ENCODE results near the gene ELSPBP1. TPM values are rescaled to one million over a fixed set of nuclear protein-coding genes. Genes with fewer than 3 reads are reported as not detected.
"Not testable (repeated sequence)": the region's sequence is repeated elsewhere in the genome, so short reads cannot be mapped to it uniquely, and the experiment has no call there.

The ELSPBP1 gene
- total RNA-seq (not detected), polyA plus RNA-seq (not detected)

DNA sequence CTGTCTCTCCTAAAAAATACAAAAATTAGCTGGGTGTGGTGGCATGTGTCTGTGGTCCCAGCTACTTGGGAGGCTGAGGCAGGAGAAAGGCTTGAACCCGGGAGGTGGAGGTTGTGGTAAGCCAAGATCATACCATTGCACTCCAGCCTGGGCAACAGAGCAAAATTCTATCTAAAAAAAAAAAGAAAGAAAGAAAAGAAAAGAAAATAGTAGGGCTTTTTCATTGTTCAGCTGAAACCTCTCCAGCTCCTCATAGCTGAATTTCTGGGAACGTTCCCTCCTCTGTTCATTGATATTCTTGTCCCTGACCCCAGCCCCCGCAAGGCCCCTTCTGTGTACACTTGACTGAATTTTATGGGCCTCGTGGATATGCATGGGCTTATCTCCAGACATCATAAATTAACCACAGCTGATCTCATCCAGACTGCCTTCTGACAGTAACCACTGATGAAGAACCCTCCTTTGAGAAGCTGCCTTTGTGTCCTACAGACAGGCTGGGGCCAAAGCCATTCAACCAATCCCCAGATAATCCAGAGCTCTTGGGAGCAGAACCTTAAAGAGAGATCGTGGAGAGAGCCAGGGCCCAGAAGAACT lies at the start of gene ELSPBP1:
Gene ELSPBP1, plus strand, starts transcription at position 424 of the 594 bp plus-strand sequence. CDS start 14,036 bp downstream, outside the sequence.
- Mint-ChIP-seq H3K27me3 (peaks cover 16 to 26% of the 10 kb centered on the region in 2 donors), H3K9me3 (no peaks in the 10 kb centered on the region), H3K4me3 (no peak within 1 kb of the TSS), H3K4me1 (no peaks in the 10 kb centered on the region), H3K27ac (peak within 1 kb of the TSS in 1 of 7 donors; percentile 21), H3K36me3 (no peaks in the 10 kb centered on the region)
- Histone ChIP-seq H3K27ac (ENCODE audit: low read depth, low read length) (no peak within 1 kb of the TSS), H3K9me3 (ENCODE audit: control insufficient read depth in 1 of 2, low read length in 2 of 2) (no peaks in the 10 kb centered on the region), H3K36me3 (ENCODE audit: insufficient read depth, low read length) (no peaks in the 10 kb centered on the region), H3K4me3 (ENCODE audit: low read length in 2 of 2) (no peak within 1 kb of the TSS), H3K4me1 (ENCODE audit: insufficient read depth, low read length) (no peaks in the 10 kb centered on the region), H3K27me3 (ENCODE audit: insufficient read depth, low read length) (no peaks in the 10 kb centered on the region)
- POLR2A ChIA-PET (ENCODE audit: partially characterized antibody): no interaction called here
- DNase-seq: no peak
- CTCF ChIA-PET (ENCODE audit: partially characterized antibody): no interaction called here
- intact Hi-C loops (cut with micrococcal nuclease): no loop called here

- H3K9me3 ChIP-seq (ENCODE audit: control insufficient read depth in 1 of 2, low read length in 2 of 2); H3K4me1 ChIP-seq (ENCODE audit: insufficient read depth, low read length); H3K36me3 Mint-ChIP-seq; H3K27me3 Mint-ChIP-seq; H3K4me3 Mint-ChIP-seq; H3K4me3 ChIP-seq (ENCODE audit: low read length in 2 of 2); H3K27ac Mint-ChIP-seq; H3K27ac ChIP-seq (ENCODE audit: low read depth, low read length); CTCF ChIA-PET (ENCODE audit: partially characterized antibody); intact Hi-C loops (cut with micrococcal nuclease); H3K27me3 ChIP-seq (ENCODE audit: insufficient read depth, low read length); H3K9me3 Mint-ChIP-seq; H3K4me1 Mint-ChIP-seq; H3K36me3 ChIP-seq (ENCODE audit: insufficient read depth, low read length); POLR2A ChIA-PET (ENCODE audit: partially characterized antibody): not testable (repeated sequence)
- DNase-seq: peak in 3 of 5 donors; percentile 11 to 17 (median 15)
These were observed 44.4 kb upstream of the ELSPBP1 start for GRCh38 chr19:47949852-47950521.

DNA sequence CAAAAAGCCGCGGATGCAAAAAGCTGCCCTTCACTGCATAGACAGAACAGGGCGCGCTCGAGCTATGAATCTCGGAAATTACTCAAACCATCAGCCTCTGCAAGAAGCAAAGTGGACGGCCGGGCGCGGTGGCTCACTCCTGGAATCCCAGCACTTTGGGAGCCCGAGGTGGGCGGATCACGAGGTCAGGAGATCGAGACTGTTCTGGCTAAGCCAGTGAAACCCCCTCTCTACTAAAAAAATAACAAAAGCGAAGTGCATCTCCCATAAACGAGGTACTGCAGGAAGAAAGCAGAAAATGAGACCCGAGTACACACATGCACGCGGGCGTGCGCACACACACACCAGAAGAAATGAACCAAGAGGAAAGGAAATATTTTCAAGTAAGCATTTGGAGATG lies 42.3 kb upstream of the ELSPBP1 start:
- H3K9me3 ChIP-seq (ENCODE audit: control insufficient read depth in 1 of 2, low read length in 2 of 2); H3K4me1 Mint-ChIP-seq; H3K27me3 Mint-ChIP-seq; DNase-seq; H3K36me3 Mint-ChIP-seq; H3K27ac Mint-ChIP-seq; H3K4me3 ChIP-seq (ENCODE audit: low read length in 2 of 2); POLR2A ChIA-PET (ENCODE audit: partially characterized antibody); H3K27ac ChIP-seq (ENCODE audit: low read depth, low read length); H3K4me3 Mint-ChIP-seq; H3K36me3 ChIP-seq (ENCODE audit: insufficient read depth, low read length); CTCF ChIA-PET (ENCODE audit: partially characterized antibody); H3K9me3 Mint-ChIP-seq; H3K27me3 ChIP-seq (ENCODE audit: insufficient read depth, low read length); intact Hi-C loops (cut with micrococcal nuclease); H3K4me1 ChIP-seq (ENCODE audit: insufficient read depth, low read length): not testable (repeated sequence)

DNA sequence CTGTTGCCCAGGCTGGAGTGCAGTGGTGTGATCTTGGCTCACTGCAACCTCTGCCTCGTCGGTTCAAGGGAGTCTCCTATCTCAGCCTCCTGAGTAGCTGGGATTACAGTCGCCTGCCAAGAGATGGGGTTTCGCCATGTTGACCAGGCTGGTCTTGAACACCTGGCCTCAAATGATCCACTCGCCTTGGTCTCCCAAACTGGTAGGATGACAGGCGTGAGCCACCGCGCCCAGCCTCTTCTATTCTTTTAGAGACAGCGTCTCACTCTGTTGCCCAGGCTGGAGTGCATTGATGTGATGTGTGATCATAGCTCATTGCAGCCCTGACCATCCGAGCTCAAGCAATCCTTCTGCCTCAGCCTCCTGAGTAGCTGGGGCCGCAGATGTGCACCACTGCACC lies 38.5 kb upstream of the ELSPBP1 start:
- H3K27ac ChIP-seq (ENCODE audit: low read depth, low read length); H3K4me1 ChIP-seq (ENCODE audit: insufficient read depth, low read length); H3K27ac Mint-ChIP-seq; CTCF ChIA-PET (ENCODE audit: partially characterized antibody); DNase-seq; H3K4me3 ChIP-seq (ENCODE audit: low read length in 2 of 2); H3K9me3 Mint-ChIP-seq; intact Hi-C loops (cut with micrococcal nuclease); POLR2A ChIA-PET (ENCODE audit: partially characterized antibody); H3K27me3 ChIP-seq (ENCODE audit: insufficient read depth, low read length); H3K36me3 ChIP-seq (ENCODE audit: insufficient read depth, low read length); H3K9me3 ChIP-seq (ENCODE audit: control insufficient read depth in 1 of 2, low read length in 2 of 2); H3K4me1 Mint-ChIP-seq; H3K36me3 Mint-ChIP-seq; H3K4me3 Mint-ChIP-seq: not testable (repeated sequence)
- peaks cover 0 to 13% of the 10 kb centered on the region in 2 donors for H3K27me3 Mint-ChIP-seq

- Mint-ChIP-seq H3K4me1 (no peaks in the 10 kb centered on the region), H3K27me3 (peaks cover 35 to 39% of the 10 kb centered on the region in 2 donors), H3K9me3 (peaks cover 0 to 5% (median 5%) of the 10 kb centered on the region in 8 donors), H3K27ac (no peak overlapping the region), H3K36me3 (no peaks in the 10 kb centered on the region), H3K4me3 (no peak overlapping the region)
- intact Hi-C loops (cut with micrococcal nuclease): no loop called here
- Histone ChIP-seq H3K4me3 (ENCODE audit: low read length in 2 of 2) (no peak overlapping the region), H3K36me3 (ENCODE audit: insufficient read depth, low read length) (no peaks in the 10 kb centered on the region), H3K27ac (ENCODE audit: low read depth, low read length) (no peak overlapping the region), H3K4me1 (ENCODE audit: insufficient read depth, low read length) (no peaks in the 10 kb centered on the region), H3K9me3 (ENCODE audit: control insufficient read depth in 1 of 2, low read length in 2 of 2) (no peaks in the 10 kb centered on the region), H3K27me3 (ENCODE audit: insufficient read depth, low read length) (no peaks in the 10 kb centered on the region)
- POLR2A ChIA-PET (ENCODE audit: partially characterized antibody): no interaction called here
- no peak for DNase-seq
- CTCF ChIA-PET (ENCODE audit: partially characterized antibody): interaction anchor here (2.6 kb wide), 1 partner anchor 11 kb away, joined by 8 read pairs; no protein-coding TSS in a partner anchor
These were observed 20.9 kb upstream of the ELSPBP1 start for GRCh38 chr19:47973529-47973928.

DNA sequence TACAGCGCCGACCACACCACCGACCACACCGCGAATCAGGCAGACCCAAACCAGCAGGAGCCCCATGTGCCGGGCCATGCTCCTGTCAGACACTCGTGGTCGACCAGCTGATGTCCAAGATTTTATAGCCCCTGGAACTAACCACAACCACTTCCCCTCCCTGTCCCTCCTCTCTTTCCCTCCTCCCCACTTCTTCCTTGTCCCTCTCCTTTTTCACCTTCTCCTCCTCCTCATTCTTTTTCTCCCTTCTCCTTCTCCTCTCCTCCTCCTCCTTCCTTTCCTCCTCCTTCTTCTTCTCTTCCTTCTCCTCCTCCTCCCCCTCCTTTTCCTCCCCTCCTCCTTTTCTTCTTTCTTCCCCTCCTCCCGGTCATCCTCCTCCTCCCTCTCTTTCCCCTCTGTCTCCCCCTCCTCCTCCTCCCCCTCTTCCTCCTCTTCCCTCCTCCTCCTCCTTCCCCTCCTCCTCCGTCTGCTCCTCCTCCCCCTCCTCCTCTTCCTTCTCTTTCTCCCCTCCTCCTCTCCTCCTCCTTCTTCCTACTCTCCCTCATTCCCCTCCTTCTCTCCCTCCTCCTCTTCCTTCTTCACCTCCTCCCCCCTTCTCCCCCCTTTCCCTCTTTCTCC lies 3.1 kb upstream of the ELSPBP1 start:
- no peak overlapping the region for H3K27ac Mint-ChIP-seq
- Histone ChIP-seq H3K4me1 (ENCODE audit: insufficient read depth, low read length) (no peaks in the 10 kb centered on the region), H3K27me3 (ENCODE audit: insufficient read depth, low read length) (no peaks in the 10 kb centered on the region), H3K36me3 (ENCODE audit: insufficient read depth, low read length) (no peaks in the 10 kb centered on the region), H3K27ac (ENCODE audit: low read depth, low read length) (no peak overlapping the region), H3K9me3 (ENCODE audit: control insufficient read depth in 1 of 2, low read length in 2 of 2) (no peaks in the 10 kb centered on the region), H3K4me3 (ENCODE audit: low read length in 2 of 2) (no peak overlapping the region)
- DNase-seq: no peak
- no peaks in the 10 kb centered on the region for H3K36me3 Mint-ChIP-seq
- H3K4me3 Mint-ChIP-seq: no peak overlapping the region
- H3K9me3 Mint-ChIP-seq: no peaks in the 10 kb centered on the region
- intact Hi-C loops (cut with micrococcal nuclease): no loop called here
- H3K4me1 Mint-ChIP-seq: no peaks in the 10 kb centered on the region
- ChIA-PET CTCF (ENCODE audit: partially characterized antibody) (interaction anchor here (1.0 kb wide), 1 partner anchor 96 kb away, joined by 3 read pairs; no protein-coding TSS in a partner anchor), POLR2A (ENCODE audit: partially characterized antibody) (no interaction called here)
- peaks cover 20 to 26% of the 10 kb centered on the region in 2 donors for H3K27me3 Mint-ChIP-seq

DNA sequence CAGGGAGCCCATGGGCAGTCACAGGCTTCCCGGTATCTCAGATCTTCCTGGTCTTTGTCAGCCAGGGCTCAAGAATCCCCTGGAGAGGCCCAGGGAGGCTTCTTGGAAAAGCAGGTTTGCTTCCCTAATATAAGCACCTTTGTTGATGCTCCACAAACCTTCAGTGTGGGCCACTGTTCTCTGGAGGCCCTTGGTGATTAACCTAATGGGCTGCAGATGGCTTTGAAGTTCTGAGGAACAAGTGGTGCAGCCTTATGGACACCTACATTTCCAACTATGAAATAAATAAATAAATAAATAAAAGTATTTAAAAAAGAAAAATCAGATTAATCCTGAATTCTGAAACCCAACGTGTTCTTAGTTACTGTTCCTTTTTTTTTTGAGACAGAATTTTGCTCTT lies 2.4 kb upstream of the ELSPBP1 start, which contains the start of gene BSPH1:
Gene BSPH1, minus strand, starts transcription at position 101 of the 400 bp plus-strand sequence. Its CDS starts 89 bp downstream, at position 12.
- Histone ChIP-seq H3K27me3 (ENCODE audit: insufficient read depth, low read length) (no peaks in the 10 kb centered on the region), H3K4me3 (ENCODE audit: low read length in 2 of 2) (no peak within 1 kb of the TSS), H3K4me1 (ENCODE audit: insufficient read depth, low read length) (no peaks in the 10 kb centered on the region), H3K9me3 (ENCODE audit: control insufficient read depth in 1 of 2, low read length in 2 of 2) (no peaks in the 10 kb centered on the region), H3K36me3 (ENCODE audit: insufficient read depth, low read length) (no peaks in the 10 kb centered on the region), H3K27ac (ENCODE audit: low read depth, low read length) (no peak within 1 kb of the TSS)
- H3K27ac Mint-ChIP-seq: no peak within 1 kb of the TSS
- DNase-seq: no peak
- POLR2A ChIA-PET (ENCODE audit: partially characterized antibody): no interaction called here
- no peaks in the 10 kb centered on the region for H3K36me3 Mint-ChIP-seq
- H3K9me3 Mint-ChIP-seq: no peaks in the 10 kb centered on the region
- CTCF ChIA-PET (ENCODE audit: partially characterized antibody): interaction anchor here (1.0 kb wide), 1 partner anchor 95 kb away, joined by 3 read pairs; no protein-coding TSS in a partner anchor
- no peak within 1 kb of the TSS for H3K4me3 Mint-ChIP-seq
- peaks cover 20 to 28% of the 10 kb centered on the region in 2 donors for H3K27me3 Mint-ChIP-seq
- no peaks in the 10 kb centered on the region for H3K4me1 Mint-ChIP-seq
- intact Hi-C loops (cut with micrococcal nuclease): no loop called here
